ENCODE measurements around the gene TTC9B.
A peak's percentile ranks its signal among the peaks of the same experiment; 100 is the strongest.

Gene TTC9B

DNA sequence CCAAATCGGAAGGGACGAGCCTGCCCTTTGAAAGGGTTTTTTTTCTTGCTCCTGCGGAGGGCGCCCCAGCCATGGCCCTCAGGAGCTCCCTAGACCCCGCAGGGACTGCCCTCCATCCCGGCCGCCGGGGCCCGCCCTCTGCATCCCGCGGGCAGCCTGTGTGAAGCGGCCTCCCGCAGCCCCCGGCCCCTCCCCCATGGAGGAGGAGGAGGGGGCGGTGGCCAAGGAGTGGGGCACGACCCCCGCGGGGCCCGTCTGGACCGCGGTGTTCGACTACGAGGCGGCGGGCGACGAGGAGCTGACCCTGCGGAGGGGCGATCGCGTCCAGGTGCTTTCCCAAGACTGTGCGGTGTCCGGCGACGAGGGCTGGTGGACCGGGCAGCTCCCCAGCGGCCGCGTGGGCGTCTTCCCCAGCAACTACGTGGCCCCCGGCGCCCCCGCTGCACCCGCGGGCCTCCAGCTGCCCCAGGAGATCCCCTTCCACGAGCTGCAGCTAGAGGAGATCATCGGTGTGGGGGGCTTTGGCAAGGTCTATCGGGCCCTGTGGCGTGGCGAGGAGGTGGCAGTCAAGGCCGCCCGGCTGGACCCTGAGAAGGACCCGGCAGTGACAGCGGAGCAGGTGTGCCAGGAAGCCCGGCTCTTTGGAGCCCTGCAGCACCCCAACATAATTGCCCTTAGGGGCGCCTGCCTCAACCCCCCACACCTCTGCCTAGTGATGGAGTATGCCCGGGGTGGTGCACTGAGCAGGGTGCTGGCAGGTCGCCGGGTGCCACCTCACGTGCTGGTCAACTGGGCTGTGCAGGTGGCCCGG, 26.1 kb downstream of the TTC9B start:
- ChIA-PET POLR2A (ENCODE audit: low non-redundant PET) (no interaction called here), CTCF (no interaction called here)
- peak; percentile 12 for DNase-seq (ENCODE audit: low spot score)
- peak overlapping the region; percentile 80 for H3K27ac ChIP-seq
- TF ChIP-seq, protein P1, sequence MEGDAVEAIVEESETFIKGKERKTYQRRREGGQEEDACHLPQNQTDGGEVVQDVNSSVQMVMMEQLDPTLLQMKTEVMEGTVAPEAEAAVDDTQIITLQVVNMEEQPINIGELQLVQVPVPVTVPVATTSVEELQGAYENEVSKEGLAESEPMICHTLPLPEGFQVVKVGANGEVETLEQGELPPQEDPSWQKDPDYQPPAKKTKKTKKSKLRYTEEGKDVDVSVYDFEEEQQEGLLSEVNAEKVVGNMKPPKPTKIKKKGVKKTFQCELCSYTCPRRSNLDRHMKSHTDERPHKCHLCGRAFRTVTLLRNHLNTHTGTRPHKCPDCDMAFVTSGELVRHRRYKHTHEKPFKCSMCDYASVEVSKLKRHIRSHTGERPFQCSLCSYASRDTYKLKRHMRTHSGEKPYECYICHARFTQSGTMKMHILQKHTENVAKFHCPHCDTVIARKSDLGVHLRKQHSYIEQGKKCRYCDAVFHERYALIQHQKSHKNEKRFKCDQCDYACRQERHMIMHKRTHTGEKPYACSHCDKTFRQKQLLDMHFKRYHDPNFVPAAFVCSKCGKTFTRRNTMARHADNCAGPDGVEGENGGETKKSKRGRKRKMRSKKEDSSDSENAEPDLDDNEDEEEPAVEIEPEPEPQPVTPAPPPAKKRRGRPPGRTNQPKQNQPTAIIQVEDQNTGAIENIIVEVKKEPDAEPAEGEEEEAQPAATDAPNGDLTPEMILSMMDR (conservative IDR thresholded peaks at IDR 0.05; ENCODE audit: low read depth) = no peak

DNA sequence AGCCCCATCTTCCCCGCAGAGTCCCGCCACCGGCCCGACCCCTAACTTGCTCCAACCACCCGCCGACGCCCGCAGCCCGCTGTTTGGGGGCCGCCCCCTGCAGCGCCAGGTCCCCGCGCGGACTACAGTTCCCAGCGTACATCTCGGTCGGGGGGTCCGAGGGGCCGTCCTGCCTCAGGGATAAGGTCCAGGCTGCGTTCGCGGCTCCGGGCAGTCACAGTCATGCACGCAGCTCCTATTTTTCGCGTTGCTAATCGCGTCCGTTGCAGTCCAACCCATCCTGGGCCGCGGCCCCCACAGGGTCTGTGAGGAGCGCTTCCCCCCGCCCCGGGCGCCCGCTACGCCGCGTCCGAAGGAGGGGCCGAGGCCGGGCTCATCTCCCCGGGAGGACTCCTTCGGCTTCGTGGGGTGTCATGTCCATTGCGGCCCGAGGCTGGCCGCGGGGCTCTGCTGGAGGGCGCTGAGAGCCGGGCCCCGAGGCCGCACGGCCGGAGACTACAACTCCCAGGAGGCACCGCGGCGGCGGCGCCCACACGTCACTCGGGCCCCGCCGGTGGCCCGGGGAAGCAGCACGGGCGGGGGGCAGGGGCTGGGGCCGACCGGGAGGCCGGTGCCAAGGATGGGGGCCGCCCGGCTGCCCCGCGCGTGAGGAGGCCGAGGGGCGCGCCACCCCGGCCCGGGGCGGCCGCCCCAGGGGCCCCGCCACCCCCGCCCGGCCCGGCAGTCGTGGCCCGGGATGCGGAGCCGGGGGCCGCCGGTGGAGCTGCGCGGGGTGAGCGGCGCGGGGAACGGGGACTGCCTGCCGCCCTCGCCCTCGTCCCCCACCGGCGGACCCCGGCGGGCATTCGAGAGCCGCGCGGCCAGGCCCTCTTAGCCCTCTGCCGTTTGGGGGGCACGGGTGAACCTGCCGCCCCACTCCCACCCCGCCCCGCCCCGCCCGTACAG, 27.0 kb downstream of the TTC9B start, which contains the start of gene MAP3K10:
Gene MAP3K10 (plus strand): TSS at position 536 of the 945 bp plus-strand sequence. CDS start 606 bp downstream, outside the sequence.
- peak within 1 kb of the TSS; percentile 80 for H3K27ac ChIP-seq
- POLR2A ChIA-PET (ENCODE audit: low non-redundant PET) = interaction anchor here (0.7 kb wide), 1 partner anchor 12 kb away, joined by 4 read pairs; no protein-coding TSS in a partner anchor
- peak; percentile 71 for DNase-seq (ENCODE audit: low spot score)
- CTCF ChIA-PET = interaction anchor here (1.2 kb wide), 1 partner anchor 221 kb away, joined by 3 read pairs; no protein-coding TSS in a partner anchor
- TF ChIP-seq, protein P1 (conservative IDR thresholded peaks at IDR 0.05; ENCODE audit: low read depth) = no peak

- H3K27ac ChIP-seq = no peak overlapping the region
- TF ChIP-seq, protein P1 (conservative IDR thresholded peaks at IDR 0.05; ENCODE audit: low read depth) = no peak
- CTCF ChIA-PET = interaction anchor here (0.6 kb wide), 2 partner anchors 24 to 213 kb away, joined by 3 to 4 read pairs; no protein-coding TSS in a partner anchor
- no peak for DNase-seq (ENCODE audit: low spot score)
- POLR2A ChIA-PET (ENCODE audit: low non-redundant PET) = interaction anchor here (0.6 kb wide), 1 partner anchor 27 kb away, joined by 4 read pairs; no protein-coding TSS in a partner anchor
Observed at GRCh38 chr19:40184273-40184672, 33.9 kb downstream of the TTC9B start.

GRCh38 chr19:40178756-40179155, 39.4 kb downstream of the TTC9B start:
- ChIA-PET CTCF (interaction anchor here (0.6 kb wide), 1 partner anchor 918 kb away, joined by 4 read pairs; no protein-coding TSS in a partner anchor), POLR2A (ENCODE audit: low non-redundant PET) (interaction anchor here (0.5 kb wide), 1 partner anchor 415 kb away, joined by 6 read pairs; no protein-coding TSS in a partner anchor)
- no peak overlapping the region for H3K27ac ChIP-seq
- peak; percentile 46 for DNase-seq (ENCODE audit: low spot score)
- TF ChIP-seq, protein P1 (conservative IDR thresholded peaks at IDR 0.05; ENCODE audit: low read depth) = no peak

DNA sequence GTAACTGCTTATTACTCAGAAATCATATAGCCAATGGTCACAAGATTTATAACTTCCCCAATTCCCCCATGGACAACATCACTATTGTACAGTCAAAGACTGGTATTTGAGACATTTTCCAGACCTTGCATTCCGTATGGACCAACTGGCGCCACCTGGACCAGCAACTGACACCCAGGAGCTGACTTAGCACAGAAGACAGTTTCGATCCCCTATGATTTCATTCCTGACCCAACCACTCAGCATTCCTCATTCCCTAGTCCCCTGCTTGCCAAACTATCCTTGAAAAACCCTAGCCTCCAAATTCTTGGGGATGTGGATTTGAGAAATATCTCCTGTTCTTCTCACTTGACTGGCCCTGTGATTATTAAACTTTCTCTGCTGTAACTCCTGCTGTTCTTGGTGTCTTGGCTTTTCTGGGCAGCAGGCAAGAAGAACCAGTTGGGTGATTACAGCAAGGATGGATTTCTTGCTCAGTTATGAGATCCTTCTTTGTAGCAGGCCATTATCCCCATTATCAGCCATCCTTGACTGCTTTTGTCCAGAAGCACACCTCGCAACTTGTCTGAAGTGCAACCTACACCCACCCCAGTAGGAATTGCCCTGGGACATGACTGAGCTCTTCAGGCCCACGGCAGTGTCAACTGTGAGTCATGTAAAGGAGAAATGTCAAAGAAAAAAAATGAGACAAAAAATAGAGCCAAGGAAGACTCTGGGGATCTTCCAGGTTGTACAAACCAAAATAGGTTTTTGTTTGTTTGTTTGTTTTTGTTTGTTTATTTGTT, 40.7 kb downstream of the TTC9B start:
- no peak overlapping the region for H3K27ac ChIP-seq
- TF ChIP-seq, protein P1 (conservative IDR thresholded peaks at IDR 0.05; ENCODE audit: low read depth) = no peak
- POLR2A ChIA-PET (ENCODE audit: low non-redundant PET) = no interaction called here
- peak; percentile 22 for DNase-seq (ENCODE audit: low spot score)
- CTCF ChIA-PET = no interaction called here
